GM21825 (cell line): ENCODE data around the gene SERPINH1.

Experiments used
- ATAC-seq: cut with Tn5 transposase; IDR thresholded peaks from one replicate; pipeline ENCODE4 v1.9.1; 2021; ENCODE audit warnings: mild to moderate bottlenecking, moderate library complexity; ENCODE audit not compliant: unreplicated experiment

Gene SERPINH1

DNA sequence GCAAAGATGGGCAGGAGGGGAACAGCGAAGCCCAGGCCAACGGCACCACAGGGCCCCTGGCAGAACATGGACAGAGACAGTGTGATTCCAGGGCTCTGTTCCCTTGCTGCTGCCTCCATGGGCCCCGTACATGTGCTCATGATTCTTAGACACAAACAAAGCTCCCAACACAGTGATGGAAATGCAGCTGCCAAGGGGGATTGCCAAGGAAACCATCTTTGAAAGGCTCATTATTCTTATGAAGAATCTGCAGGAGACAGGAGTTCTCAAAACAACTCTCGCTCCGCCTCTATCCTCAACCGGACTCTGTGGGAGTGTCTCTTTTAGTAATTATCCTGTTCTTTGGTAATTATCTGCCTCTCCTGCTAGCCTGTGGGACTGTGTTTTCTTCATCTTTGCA lies 32.2 kb downstream of the SERPINH1 start:
- ATAC-seq = no peak

DNA sequence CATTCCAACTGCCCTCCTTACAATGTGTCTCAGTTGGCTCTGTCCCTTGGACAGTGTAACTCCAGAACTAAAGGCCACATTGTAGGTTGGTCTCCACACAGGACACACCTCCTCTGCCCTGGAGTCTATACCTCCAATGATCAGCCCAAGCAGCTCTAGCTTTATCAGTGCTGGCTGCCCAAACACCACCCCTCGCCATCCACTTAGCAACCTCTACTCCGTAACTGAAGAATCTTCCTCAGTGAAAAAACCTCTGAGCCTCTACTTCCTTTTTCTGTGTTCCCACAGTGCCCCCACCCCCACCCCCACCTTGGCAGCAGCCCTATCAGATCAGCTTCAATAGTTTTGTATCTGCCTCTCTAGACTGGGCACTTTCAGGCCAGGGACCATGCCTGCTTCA lies 33.4 kb downstream of the SERPINH1 start:
- no peak for ATAC-seq

DNA sequence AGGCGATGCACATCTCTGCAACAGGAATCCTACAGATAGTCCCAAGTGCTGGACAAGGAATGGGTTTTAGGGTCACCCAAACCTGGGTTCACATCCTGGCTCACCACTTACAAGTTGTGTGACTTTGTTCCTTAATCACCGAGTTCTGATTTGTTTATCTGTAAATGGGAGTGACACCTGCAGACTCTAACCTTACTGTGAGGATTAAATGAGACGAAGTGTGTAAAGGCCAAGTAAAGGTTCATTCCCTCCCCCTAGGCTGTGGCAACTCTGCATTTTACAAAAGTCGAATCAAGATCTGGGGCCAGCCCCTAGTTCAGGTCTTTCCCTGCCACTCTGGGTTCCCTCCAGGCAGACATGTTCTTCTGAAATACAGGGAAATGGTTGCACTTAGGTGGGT lies 34.9 kb downstream of the SERPINH1 start:
- ATAC-seq = no peak

DNA sequence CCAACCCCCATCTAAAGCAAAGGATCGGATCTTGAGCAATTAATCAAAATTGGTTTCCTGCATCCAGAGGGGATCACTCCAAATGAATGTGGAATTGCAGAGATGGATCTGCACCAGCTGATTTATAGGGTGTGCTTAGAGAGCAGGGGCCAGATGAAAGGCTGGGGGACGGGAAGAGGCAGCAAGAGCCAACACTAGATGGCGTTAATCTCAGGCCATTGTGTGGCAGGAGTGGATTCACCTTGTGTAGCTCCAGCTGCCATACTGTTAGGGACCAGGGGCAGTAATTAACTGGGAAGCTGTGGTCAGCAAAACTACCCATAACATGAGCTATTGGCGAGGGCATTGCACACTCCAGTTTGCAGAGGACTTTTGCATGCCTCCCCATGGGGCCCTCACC lies 35.6 kb downstream of the SERPINH1 start:
- no peak for ATAC-seq

DNA sequence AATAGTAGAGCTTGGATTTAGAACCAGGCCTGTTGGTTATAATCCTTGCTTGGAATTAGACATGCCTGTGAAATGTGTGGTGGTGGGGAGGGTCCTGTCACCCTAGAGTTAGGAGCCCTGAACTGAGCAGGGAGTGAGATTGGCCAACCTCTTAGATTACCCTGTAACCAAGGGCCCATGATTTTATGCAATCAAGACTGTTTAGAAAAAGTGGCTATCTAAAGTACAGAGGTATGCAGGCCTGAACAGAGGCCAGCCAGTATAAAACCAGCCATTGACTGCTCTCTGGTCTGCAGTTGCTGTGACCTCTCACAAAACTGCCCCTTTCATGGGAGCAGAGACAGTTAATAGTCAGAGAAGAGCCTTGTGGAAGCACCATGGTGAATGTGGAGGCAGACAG lies 36.2 kb downstream of the SERPINH1 start:
- ATAC-seq = no peak

DNA sequence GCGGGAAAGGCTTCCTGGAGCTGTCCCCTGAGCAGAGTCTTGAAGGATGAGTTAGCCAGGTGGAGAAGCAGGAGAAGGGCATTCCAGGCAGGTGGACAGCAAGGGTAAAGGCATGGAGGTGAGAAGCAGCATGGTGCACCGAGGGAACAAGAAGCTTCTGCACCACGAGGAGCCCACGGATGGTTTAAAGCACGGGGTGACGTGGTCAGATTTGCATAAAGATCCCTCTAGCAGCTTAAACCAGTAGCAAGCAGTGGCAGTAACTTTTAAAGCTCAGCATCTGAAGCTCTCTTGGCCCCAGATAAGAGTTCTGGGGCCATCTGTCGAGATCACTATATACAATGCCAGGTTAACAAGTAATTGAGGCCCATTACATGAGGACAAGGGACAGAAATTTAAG lies 36.8 kb downstream of the SERPINH1 start:
- no peak for ATAC-seq

DNA sequence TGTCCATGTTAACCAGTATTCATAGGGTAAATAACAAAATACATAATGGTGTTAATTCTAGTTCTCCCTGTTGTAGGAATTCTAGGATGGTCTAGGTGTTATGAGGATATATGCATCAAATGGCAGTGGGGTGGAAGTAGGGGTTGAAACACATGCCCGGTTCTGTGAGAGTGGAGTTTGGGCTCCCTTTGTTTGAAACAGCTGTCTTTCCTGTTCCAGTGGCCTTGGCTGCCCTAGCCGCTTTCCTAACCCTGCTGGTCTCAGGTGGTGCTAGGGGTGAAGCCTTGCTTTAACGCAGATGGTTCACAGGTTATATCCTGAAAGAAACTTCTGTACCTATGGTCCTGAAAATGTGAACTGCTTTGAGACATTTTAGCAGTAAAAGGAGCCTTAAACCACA lies 38.3 kb downstream of the SERPINH1 start:
- ATAC-seq = no peak

DNA sequence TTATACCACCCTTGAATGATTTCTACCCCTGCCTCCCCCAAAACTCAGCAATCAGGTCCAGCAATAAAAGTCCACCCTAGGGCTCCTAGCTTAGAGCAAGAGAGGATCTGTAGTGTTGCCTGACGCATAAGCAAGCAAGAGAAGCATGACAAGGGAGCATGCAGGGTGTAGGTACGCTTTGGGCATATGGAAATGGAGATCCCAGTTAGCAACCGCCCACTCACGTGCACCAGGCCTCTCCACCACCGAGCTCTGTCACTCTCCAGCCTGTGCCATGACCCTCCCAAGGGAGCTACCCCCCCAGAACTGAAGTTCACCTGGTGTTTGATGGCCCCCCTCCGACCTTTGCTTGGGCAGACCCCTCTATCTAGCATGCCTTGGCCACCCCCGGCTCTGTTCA lies 39.4 kb downstream of the SERPINH1 start:
- no peak for ATAC-seq

DNA sequence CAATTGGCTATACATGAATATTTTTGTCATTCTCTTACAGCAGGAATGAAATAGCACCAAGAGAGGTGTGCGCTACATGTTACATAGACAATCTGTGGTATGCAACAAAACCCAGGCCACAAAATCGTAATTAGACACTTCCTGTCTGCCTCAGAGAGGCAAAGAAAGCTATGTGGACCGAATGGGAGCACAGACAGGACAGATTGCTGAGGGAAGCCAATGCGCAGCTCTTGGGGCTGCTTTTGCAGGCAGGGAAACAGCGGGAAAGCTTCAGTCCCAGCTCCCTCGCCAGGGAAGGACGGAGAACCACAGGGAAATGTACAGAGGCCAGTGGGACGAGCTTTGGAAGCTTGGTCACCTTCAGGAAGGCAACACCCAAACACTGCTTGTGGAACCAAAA lies 40.9 kb downstream of the SERPINH1 start:
- no peak for ATAC-seq

DNA sequence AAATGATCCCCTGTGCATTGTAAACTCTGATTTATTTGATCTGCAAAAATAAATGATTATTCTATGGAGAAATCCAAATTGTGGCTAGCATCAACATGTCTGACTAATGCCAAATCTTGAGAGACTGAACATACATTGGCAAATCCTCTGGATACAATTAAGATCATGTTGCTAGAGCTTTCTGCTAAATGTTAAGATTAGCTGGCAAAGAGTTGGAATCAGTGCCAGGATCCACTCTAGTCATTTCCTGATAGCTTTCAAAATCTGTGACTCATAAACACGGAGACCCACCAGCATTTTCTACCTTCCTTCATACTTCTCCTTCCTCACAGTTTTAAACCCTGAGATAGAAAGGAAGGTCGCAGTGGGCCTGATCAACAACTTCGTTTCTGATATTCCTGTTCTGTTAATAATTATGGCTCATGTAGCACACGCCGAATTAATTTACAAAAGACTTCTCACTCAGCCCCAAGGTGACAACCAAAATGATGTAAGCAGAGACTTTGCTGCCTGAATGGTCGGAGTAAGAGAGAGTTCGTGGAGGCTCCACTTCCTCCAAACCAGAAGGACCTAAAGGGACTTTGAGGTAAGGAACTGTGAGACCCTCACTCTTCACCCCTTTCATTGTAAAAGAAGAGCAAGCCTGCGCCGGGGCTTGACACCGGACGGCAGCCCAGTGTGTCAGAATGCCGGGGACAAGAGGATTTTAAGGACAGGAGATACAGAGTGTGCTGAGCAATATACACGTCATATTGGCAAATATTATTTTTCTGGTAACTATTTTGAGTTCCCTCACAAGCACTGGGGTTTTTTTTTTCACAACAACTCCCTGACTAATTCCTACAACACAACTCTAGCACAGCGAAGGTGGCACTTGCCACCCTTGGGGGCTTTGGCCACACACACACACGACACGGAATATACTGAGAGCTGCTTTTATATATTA lies 42.0 kb downstream of the SERPINH1 start:
- ATAC-seq = no peak

DNA sequence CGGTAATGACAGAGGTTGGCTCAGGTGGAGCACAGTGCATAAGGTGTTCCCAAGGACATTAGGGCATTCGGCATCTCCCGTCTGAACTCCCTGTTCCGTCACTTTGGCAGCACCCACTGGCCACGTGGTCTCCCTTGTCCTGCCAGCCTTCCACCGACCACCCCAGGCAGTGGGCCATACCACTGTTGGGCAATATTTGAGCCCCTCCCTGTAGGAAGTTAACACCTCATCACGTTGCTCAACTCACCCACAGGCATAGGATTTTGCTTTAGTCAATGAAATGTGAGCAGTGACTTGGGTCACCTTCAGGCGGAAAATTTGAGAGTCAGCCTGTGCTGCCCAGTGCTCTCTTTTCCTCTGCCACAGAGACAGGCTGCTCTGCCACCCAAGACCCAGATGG lies 44.0 kb downstream of the SERPINH1 start:
- ATAC-seq = no peak

DNA sequence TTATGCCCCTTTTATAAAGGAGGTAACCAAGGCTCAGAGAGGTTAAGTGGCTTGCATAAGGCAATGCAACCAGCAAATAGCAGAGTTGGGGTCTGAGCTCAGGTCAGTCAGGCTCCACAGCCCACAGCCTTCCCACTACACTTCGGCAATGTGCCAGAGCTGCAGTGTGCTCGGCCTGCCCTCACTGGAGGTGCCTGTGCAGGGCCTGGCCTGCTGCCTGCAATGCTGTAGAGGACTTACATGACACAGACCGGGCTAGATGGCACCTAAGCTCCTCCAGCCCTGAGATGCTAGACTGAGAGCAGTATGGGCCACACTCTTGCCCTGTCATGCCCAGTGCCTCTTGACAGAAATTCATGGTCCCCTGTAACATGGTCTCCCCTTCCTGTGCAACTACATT lies 49.8 kb downstream of the SERPINH1 start:
- no peak for ATAC-seq

DNA sequence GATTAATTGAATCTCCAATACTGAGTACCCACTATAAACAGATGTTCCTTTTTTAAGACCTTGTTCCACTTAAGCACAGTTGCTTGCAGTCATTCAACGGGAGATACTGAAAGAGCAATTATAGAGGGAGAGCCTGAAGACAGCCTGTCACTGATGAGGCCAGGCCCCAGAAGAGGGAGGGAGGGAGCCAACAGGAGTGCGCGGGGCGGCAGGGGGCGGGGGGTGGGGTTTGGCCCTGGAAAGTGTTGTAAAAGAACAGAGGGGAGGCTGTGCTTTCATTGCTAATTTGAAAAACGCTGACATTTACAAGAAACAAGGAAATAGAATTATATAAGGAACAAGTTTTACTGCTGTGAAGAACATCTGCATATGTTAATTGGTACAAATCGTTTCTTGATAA lies 53.7 kb downstream of the SERPINH1 start:
- ATAC-seq = no peak

DNA sequence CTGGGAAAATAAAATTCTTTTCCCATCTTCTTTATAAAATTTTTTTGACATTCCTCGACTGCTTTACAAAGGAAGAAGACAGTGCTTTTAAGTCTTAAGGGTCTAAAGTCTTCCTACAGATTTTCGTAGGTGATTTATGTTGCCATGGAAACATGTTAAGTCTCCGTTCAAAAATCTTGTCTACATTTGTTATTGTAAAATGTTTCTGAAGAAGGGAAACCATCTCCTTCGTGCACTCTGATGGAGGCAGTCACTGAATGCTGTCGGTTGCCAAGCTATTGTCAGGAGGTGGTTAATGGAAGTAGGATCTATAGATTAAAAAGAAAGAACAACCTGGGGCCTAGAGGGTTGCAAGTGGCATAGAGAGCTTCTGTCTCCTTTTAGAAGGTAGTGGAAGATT lies 54.2 kb downstream of the SERPINH1 start:
- no peak for ATAC-seq
